IPS DF 4.7 (cell line): ENCODE data around the gene FBXW12.

Experiments
- DNase-seq: peaks from one replicate; pipeline ENCODE4 v3.0.0-alpha.2; 2013; ENCODE audit warnings: low spot score; ENCODE audit errors: extremely low read depth

Gene FBXW12

GRCh38 chr3:48433472-48434118, 61.6 kb downstream of the FBXW12 start:
- DNase-seq = no peak

GRCh38 chr3:48434591-48435222, 62.7 kb downstream of the FBXW12 start:
- DNase-seq = no peak

- no peak for DNase-seq
These were observed 63.2 kb downstream of the FBXW12 start for GRCh38 chr3:48435223-48435595.

GRCh38 chr3:48435774-48436476, 63.9 kb downstream of the FBXW12 start:
- DNase-seq = peak; percentile 90

GRCh38 chr3:48436477-48436787, 64.4 kb downstream of the FBXW12 start:
- no peak for DNase-seq

GRCh38 chr3:48436855-48437254, 64.8 kb downstream of the FBXW12 start:
- DNase-seq = no peak

GRCh38 chr3:48437812-48438211, 65.8 kb downstream of the FBXW12 start:
- no peak for DNase-seq

- peak; percentile 96 for DNase-seq
These were observed 68.0 kb downstream of the FBXW12 start, which contains the start of the genes CCDC51 and TMA7 for GRCh38 chr3:48439820-48440589. Gene CCDC51, minus strand, starts transcription at chr3:48440119. Its CDS starts 4,991 bp downstream, at chr3:48435128. Gene TMA7, plus strand, starts transcription at chr3:48440257. Its CDS starts 40 bp downstream, at chr3:48440297.

- no peak for DNase-seq
These were observed 68.6 kb downstream of the FBXW12 start for GRCh38 chr3:48440590-48440958.

- DNase-seq = no peak
These were observed 69.9 kb downstream of the FBXW12 start for GRCh38 chr3:48441940-48442339.
